Thyroid gland (tissue), 4 donors: ENCODE data around the gene VWF.

Experiments
- POLR2A ChIP-seq, 2 donors: fragments of 450-650 bp; IDR thresholded peaks; one replicate each; pipeline ENCODE4 v1.6.1; 2017; ENCODE audit warnings: antibody characterized with exemption in 2 of 2, mild to moderate bottlenecking in 2 of 2, moderate library complexity in 1 of 2
- TF ChIP-seq, protein P1 (sequence below), 6 experiments: fragments of 200-600 bp in 3 of 6; fragments of 450-650 bp in 3 of 6; sonication (generic) in 3 of 6; IDR thresholded peaks; one replicate each; pipeline ENCODE4 v1.5.1; 2016 to 2019; ENCODE audit warnings: antibody characterized with exemption in 6 of 6, mild to moderate bottlenecking in 2 of 6, inconsistent platforms in 1 of 6, moderate library complexity in 1 of 6

- TF ChIP-seq, protein P1, sequence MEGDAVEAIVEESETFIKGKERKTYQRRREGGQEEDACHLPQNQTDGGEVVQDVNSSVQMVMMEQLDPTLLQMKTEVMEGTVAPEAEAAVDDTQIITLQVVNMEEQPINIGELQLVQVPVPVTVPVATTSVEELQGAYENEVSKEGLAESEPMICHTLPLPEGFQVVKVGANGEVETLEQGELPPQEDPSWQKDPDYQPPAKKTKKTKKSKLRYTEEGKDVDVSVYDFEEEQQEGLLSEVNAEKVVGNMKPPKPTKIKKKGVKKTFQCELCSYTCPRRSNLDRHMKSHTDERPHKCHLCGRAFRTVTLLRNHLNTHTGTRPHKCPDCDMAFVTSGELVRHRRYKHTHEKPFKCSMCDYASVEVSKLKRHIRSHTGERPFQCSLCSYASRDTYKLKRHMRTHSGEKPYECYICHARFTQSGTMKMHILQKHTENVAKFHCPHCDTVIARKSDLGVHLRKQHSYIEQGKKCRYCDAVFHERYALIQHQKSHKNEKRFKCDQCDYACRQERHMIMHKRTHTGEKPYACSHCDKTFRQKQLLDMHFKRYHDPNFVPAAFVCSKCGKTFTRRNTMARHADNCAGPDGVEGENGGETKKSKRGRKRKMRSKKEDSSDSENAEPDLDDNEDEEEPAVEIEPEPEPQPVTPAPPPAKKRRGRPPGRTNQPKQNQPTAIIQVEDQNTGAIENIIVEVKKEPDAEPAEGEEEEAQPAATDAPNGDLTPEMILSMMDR (IDR thresholded peaks at IDR 0.05): no peak
- no peak for TF ChIP-seq POLR2A (IDR thresholded peaks at IDR 0.05)
Measured at GRCh38 chr12:5948696-5949095, 175.8 kb downstream of the VWF start.
